Hepatocyte (in vitro differentiated cells): Measurements from ENCODE around the gene OR2M3.

Experiments used
- CTCF ChIP-seq: fragments of 200-600 bp; sonication (generic); IDR thresholded peaks from 2 replicates; pipeline ENCODE4 v1.5.1; 2016; ENCODE audit warnings: antibody characterized with exemption, mild to moderate bottlenecking; ENCODE audit not compliant: poor library complexity
- EZH2 ChIP-seq: fragments of 200-600 bp; sonication (generic); IDR thresholded peaks from 2 replicates; pipeline ENCODE4 v1.6.1; 2016; ENCODE audit warnings: antibody characterized with exemption, mild to moderate bottlenecking, borderline replicate concordance
- EZH2phosphoT487 ChIP-seq: fragments of 200-600 bp; sonication (generic); IDR thresholded peaks from one replicate; pipeline ENCODE4 v1.6.1; 2018; ENCODE audit warnings: antibody characterized with exemption, mild to moderate bottlenecking, low read depth, moderate library complexity; ENCODE audit not compliant: unreplicated experiment, severe bottlenecking

GRCh38 chr1:248155927-248156326, 41.1 kb upstream of the OR2M3 start:
- no peak for TF ChIP-seq EZH2phosphoT487
- no peak for TF ChIP-seq EZH2
- TF ChIP-seq CTCF: no peak
